Activated CD4-positive, alpha-beta T cell treated with anti-CD3 and anti-CD28 coated beads for 24 hours (primary cell): ENCODE data around the gene NFE2L3.
"Not testable (repeated sequence)": the region's sequence is repeated elsewhere in the genome, so short reads cannot be mapped to it uniquely, and the experiment has no call there.

ENCODE experiments used
- DNase-seq, 2 donors: peaks; one replicate each; pipeline ENCODE4 v3.0.0-alpha.2; 2020; ENCODE audit warnings: low read depth in 2 of 2

The NFE2L3 gene, protein sequence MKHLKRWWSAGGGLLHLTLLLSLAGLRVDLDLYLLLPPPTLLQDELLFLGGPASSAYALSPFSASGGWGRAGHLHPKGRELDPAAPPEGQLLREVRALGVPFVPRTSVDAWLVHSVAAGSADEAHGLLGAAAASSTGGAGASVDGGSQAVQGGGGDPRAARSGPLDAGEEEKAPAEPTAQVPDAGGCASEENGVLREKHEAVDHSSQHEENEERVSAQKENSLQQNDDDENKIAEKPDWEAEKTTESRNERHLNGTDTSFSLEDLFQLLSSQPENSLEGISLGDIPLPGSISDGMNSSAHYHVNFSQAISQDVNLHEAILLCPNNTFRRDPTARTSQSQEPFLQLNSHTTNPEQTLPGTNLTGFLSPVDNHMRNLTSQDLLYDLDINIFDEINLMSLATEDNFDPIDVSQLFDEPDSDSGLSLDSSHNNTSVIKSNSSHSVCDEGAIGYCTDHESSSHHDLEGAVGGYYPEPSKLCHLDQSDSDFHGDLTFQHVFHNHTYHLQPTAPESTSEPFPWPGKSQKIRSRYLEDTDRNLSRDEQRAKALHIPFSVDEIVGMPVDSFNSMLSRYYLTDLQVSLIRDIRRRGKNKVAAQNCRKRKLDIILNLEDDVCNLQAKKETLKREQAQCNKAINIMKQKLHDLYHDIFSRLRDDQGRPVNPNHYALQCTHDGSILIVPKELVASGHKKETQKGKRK

DNA sequence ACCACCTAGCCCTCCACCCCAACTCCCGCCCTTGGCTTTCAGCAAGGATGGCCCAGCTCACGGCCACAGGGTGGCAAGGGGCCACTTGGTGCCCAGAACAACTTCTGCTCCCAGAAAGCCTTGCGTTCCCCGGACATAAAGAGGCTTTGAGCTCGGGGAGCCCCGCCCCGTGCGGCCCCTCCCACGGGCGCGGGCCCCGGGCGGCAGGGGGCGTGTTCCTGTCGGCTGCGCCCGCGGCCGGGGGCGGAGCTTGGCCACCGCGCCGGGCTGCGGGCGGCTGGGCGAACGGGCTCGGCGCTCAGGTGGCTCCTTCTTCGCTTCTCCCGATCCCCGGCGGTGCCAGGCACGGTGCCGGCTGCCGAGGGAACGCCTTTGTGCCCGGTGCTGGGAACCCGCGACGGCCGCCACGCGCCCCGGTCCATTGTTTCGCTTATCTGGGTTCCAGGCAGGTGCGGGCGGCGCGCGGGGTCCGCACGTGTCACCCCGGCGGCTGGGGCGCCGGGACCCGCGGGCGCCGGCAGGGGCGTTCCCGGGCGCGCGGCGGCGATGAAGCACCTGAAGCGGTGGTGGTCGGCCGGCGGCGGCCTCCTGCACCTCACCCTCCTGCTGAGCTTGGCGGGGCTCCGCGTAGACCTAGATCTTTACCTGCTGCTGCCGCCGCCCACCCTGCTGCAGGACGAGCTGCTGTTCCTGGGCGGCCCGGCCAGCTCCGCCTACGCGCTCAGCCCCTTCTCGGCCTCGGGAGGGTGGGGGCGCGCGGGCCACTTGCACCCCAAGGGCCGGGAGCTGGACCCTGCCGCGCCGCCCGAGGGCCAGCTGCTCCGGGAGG lies at the start of gene NFE2L3:
Gene NFE2L3 (plus strand): TSS at position 246 of the 829 bp plus-strand sequence. CDS start 301 bp downstream, at position 547.
- peak; percentile 71 to 74 for DNase-seq

DNA sequence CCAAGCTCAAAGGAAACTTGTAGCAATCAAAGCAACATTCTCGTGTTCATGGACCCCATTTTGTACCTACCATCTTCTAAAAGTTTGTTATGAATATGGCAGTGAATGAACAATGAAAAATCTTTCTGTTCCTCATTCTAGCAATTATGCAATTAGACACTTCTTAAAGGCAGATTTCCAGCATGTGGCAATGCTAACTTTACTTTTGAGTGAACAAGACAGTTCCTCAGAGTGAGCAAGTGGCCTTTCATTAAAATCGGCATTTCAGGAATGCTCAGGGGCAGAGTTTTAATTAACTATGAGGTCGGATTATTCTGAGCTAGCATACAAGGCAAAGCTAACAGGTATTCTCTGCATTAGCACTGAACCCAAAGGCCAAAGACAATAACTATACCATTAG lies 48.4 kb upstream of the NFE2L3 start:
- DNase-seq, result no peak

DNA sequence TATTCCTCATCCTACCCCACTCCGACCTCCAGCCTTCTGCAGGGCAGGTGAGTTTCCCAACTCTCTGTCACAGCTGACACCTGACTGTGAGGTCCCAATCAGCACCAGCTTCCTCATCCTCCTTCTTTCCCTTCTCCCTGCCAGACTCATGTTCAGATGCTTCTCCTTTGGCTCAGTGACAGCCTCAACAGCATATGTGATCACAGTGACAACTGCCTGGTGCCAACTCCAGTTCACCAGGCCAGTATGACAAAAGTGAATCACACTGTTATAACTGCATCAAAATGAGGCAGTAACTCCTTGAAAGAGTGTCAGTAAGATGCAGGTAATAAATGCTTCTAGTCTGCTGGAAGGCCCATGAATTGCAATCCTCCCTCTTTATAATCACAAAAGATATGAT lies 46.8 kb upstream of the NFE2L3 start:
- no peak for DNase-seq

DNA sequence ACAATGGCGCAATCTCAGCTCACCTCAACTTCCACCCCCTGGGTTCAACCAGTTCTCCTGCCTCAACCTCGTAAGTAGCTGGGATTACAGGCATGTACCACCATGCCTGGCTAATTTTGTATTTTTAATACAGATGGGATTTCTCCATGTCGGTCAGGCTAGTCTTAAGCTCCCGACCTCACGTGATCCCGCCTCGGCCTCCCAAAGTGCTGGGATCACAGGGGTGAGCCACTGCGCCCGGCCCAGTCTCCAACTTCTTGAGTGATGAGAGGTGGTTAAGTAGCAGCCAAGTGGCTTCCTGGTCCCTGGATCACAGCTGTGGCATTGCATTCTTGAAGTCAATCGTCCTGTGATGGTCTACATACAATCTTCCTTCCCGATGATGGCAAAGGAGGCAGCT lies 46.1 kb upstream of the NFE2L3 start:
- no peak for DNase-seq

DNA sequence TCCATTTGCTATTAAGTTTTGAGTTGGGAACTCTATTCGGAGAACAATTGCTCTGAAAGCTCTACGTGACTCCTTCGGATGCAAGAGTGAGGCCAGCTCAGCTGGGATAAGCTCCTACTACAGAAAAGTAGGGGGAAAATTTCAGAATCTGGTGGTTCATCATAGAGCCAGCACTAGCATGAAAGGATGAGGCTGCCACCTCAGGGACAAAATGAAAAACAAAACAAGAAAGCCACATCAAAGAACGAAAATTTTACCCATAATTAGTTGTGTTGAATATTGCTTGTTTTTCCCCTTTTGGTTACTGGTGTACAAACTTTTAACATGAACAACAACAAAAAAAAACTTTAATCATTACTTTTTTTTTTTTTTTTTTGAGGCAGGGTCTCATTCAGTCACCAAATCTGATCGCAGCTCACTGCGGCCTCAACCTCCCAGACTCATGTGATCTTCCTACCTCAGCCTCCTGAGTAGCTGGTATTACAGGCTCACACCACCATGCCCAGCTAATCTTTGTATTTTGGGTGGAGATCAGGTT lies 39.7 kb upstream of the NFE2L3 start:
- DNase-seq, result no peak

DNA sequence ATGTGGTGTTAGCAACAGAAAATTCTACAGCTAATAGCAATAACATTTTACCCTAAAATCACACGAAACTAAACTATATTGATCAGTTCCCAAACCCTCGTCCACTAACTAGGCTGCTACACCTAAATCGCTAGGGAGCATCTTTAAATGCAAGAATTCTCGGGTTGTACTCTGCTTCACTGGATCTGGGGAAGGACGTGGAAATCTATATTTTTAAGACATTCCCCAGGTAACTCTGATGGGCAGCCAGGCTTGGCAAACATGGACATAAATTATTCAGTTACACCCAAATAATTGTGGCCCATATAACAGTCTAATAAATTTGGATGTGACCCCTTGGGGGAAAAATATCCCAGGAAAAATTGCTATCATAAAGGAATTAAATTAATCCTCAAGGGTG lies 36.3 kb upstream of the NFE2L3 start:
- no peak for DNase-seq

DNA sequence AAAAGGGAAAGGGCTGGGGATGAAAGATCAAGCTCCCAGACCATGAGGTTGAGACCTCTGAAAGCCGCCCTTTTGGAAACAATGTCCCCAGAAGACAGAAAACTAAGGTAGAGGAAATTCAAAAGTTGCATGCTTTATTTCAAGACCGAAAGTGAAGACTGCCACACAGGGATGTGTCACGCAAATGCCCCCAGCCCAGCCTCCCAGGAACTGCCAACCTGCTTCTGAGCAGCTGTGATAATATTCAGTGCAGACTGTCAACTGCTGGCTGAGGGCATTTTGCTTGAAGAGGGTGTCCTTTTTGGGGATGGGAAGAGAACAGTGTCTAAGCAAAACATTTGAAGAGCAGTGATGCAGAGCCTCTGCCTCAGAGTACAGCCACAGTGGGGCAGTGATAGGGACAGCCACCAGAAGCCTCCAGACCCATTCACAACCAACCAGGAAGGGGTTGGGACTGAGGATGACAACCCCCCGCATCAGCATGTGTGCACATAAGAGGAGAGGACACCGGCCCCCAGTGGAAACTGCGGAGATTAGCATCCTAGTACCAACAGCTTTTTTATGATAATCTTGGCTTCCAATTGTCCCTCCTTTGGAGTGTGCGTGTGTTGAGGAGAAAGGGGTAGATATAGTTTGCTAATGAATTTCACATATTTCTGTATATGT lies 34.7 kb upstream of the NFE2L3 start:
- DNase-seq, result no peak

DNA sequence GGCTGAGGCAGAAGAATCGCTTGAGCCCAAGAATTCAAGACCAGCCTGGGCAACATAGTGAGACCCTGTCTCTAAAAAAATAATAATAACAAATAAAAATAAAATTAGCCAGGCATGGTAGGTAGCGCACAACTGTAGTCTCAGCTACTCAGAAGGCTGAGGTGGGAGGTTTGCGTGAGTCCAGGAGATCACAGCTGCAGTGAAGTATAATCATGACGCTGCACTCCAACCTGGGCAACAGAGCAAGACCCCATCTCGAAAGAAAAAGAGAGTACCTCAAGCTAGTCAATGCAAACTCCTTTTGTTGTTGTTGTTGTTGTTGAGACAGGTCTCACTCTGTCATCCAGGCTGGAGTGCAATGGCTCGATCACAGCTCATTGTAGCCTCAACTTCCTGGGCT lies 34.0 kb upstream of the NFE2L3 start:
- no peak for DNase-seq

DNA sequence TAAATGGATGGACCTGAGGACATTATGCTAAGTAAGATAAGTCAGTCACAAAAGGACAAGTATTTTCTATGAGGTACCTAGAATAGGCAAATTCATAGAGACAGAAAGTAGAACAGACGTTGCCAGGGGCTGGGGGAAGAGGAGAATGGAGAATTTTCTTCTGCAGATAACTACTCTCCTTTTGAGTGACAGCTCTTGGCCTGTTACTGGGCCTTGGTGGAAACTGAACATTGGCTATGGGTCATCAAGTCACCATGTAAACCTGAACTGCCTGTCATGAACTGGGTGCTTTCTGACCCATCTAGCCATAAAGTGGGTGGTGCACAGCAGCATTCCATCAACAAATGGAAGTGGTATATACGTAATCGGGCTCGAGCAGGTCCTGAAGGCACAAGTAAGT lies 29.3 kb upstream of the NFE2L3 start:
- DNase-seq, result no peak

DNA sequence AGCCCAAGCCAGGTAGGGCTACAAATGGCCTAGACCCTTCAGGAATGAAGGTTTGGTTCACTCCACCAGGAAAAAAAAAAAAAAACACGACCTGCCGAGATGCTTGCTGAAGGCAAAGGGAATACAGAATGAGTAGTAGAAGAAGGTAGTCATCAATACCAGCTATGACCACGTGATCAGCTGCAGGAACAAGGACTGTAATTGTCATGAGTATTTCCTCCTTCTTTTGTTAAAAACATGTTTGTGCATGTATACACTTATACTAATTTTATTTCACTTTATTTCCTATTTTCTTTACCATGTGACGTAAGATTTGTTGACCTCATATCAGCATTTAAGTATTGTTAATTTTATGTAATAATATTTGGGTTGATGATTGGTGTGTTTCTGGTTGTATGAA lies 27.2 kb upstream of the NFE2L3 start:
- DNase-seq, result not testable (repeated sequence)

DNA sequence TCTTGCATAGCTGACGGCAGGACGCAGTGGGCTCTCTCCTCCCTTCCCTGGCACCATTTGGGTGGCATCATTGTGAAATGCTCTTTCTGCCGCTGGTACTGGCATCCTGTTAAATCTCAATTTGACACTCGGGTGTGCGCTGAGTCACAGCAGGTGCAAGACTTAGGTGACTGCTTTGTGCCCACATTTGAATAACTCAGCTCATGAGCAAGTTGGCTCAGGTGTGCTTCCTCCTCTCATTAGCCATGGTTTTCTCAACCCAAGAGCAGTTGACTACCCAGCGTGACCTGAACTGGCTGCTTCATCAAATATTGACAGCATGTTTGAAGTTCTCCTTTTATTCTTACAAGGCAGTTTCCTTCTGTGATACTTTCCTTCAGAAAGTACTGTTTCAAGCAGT lies 24.6 kb upstream of the NFE2L3 start:
- DNase-seq, result no peak

DNA sequence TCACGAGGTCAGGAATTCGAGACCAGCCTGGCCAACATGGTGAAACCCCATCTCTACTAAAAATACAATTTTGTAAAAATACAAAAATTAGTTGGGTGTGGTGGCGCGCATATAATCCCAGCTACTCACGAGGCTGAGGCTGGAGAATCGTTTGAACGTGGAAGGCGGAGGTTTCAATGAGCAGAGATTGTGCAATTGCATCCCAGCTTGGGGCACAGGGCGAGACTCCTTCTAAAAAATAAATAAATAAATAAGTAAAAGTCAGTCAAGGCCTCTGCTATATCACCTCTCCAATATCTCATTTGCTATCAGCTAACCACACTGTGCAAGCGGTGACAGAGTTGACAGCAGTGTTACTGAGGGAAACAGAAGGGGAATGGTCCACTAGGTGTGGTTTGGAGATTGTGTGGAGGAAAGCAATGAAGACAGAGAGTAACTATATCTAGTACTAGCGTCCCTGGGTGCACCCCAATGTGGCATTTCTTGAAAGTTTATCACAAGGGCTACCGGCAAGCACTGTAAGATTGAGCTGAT lies 20.9 kb upstream of the NFE2L3 start:
- DNase-seq, result no peak

DNA sequence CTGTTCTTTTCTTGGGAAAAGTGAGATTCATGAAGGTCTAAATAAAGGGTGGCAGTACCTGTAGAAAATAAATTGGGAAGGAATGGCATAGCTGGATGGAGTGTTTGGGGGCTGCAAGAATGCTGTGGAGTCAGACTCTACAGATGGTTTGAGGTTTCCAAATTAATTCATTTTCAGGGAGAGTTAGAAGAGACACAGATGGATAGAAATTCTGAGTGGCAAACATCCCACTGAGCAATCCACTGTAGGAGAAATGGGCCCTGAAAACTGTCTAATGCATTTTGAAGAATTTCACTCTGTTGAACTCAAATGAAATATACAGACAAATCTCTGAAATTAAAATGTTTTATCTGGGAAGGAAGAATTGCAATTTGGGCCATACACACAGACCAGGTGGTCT lies 16.9 kb upstream of the NFE2L3 start:
- DNase-seq, result no peak

DNA sequence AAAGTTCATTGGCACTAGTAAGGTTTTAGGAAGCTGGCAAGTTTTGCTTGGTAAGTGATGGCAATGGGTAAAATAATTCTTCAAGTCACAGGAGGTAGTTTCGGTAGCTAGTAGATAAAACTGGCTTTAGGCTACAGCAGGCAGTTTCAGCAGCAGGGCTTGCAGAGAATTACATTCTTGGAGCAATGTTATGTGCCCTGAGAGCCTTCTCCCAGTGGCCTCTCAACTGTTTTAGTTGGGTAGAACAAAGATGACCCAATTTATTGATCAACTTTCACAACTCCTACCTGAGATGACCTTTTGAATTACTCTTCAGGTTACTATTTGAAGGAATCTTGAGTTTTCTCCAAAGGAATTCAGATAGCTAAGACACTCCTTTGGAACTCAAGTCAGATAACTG lies 16.4 kb upstream of the NFE2L3 start:
- DNase-seq, result no peak

DNA sequence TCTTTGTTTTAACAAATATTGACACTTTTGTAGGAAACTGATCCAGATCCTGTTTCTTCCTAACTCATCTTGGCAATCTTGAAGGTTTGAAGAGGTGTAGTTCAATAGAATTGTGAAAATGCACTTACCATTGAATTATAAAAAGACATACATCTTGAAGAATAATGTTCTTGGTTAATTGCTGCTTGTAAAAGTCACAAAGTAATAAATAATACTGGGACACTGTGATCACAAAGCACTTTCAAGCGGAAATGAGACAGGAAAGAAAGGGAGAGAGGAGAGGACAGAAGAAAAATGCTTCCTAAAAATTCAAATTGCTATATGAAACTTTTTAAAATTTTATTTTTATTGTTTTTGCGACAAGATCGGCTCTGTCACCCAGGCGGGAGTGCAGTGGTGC lies 15.2 kb upstream of the NFE2L3 start:
- no peak for DNase-seq

DNA sequence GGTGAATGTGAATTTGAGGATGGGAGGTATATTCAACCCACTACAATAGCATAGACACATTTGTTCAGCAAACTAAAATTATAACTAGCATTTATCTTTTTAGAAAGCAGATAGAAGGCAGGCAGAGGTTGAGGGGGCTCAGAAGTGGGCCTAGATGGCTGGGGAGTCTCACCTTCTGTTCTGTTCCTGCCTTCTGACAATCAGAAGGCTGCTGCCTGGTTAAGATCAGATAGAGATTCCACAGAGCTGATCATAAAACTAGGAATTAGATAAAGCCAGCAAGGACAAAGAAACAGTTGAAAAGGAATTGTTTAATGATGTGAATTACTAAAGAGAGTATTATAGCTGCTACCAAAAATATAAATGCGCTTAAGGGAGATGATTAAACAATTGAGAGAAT lies 11.6 kb upstream of the NFE2L3 start:
- DNase-seq, result no peak

DNA sequence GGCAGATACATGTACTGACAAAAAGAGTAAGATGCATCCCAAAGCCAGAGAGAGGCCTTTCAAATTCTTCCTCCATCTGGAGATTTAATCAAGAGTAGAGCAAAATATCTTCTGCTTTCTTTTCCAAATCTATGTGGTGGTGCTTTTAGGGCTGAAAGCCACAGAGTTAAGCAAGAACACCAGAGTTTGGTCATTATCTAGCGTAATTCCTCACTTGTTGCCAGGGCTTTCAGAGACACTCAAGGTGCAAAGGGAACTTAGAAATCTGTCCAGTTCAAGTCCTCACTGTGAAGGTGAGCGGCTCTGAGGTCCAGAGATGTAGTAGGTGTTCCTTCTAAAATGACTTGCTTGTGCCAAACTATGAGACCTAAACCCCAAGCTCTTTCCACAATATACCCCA lies 10.9 kb upstream of the NFE2L3 start:
- DNase-seq, result no peak

DNA sequence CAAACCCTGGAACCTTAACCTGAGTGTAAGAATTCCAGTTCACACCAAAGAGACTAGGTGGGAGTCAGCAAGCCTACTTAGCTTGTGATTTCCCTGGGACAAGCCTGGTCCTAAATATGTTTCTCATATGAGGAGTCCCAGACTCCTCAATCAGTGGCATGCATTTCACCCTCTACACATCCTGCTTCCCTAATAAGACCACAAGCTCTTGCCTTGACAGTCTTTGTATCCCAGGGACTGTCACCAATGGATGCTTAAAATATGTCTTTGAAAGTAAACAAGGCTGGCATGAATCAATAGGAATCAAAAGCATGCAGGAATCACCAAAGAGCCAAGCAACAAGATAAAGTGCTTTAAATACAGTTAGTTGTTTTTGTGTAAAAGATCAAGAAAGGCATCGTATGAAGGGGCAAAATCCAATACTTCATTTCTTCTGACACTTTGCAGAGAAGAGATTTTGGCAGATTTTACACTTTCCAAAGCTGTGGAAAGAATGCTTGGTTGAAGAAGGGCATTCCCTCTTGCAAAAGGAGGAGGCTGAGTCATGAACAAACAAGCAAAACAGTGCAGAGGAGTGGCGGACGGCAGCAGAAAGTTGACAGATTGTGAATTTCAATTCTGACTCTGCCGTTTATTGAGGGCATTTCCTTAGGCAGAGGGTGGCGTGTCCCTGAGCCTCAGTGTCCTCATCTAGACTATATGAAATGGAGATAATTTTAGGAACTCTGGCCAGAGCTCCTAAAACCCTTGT lies 8.5 kb upstream of the NFE2L3 start:
- no peak for DNase-seq

DNA sequence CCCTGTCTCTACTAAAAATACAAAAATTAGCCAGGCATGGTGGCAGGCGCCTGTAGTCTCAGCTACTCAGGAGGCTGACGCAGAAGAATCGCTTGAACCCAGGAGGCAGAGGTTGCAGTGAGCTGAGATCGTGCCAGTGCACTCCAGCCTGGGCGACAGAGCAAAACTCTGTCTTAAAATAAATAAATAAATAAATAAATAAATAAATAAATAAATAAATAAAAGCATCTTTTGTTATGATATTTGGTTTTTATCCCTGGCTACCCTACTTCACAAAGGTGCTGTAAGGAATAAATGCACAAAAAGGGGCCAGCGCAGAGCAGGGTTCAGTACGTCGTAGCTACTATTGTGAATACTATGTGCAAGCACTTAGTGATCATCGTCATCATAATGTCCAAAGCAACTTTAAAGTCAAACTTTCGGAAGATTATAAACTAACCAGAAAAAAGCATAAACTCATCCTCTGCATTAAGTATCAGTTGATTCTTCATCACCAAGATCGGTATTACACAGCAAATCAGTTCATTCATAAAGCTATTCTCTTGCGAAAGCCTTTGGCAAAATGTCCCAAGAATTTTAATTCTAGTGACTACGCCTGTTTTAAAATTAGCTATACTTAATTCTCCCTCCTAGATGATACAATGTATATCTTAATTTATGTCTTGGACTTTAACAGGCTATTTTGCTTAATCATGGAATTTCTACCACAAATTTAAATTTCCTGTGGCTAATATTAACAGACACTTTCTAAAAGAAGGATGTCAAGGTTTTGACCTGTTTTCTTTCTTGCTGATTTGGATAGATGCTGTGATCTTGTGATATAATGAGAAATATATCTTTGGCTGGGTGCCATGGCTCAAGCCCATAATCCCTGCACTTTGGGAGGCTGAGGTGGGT lies 7.6 kb upstream of the NFE2L3 start:
- DNase-seq, result no peak

DNA sequence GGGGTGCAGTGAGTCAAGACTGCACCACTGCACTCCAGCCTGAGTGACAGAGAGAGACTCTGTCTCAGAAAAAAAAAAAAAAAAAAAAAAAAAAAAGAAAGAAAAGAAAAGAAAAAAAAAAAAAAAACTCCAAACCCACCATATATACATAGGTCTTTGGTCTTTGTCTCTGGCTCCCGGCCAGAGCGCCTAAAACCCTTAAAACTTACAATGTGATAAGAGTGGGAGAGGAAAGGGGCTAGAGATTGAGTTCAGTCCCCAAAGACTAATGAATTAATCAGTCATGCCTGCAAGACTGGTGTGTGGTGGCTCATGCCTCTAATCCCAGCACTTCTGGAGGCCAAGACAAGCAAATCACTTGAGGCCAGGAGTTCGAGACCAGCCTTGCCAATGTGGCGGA lies 6.8 kb upstream of the NFE2L3 start:
- DNase-seq, result no peak
